ENCODE data around the gene FLRT2.

DNA sequence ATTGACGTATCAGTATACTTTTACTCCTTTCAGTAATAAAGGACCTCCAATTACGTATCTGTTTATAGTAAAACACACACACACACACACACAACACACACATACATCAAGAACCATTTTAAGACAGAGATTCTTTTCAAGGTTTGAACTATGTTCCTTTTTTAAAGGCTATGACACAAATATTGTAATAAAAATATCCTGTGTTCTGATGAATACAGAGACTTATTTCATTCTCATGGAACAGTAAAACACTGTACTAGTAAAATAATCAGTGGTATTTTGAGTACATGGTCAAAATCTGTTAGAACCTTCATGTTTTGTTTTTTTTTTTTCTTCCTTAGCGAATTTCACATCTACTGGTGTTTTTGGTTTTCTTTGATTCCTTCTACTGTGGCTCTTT, 7.6 kb downstream of the FLRT2 start:
- TF ChIP-seq, protein P1, sequence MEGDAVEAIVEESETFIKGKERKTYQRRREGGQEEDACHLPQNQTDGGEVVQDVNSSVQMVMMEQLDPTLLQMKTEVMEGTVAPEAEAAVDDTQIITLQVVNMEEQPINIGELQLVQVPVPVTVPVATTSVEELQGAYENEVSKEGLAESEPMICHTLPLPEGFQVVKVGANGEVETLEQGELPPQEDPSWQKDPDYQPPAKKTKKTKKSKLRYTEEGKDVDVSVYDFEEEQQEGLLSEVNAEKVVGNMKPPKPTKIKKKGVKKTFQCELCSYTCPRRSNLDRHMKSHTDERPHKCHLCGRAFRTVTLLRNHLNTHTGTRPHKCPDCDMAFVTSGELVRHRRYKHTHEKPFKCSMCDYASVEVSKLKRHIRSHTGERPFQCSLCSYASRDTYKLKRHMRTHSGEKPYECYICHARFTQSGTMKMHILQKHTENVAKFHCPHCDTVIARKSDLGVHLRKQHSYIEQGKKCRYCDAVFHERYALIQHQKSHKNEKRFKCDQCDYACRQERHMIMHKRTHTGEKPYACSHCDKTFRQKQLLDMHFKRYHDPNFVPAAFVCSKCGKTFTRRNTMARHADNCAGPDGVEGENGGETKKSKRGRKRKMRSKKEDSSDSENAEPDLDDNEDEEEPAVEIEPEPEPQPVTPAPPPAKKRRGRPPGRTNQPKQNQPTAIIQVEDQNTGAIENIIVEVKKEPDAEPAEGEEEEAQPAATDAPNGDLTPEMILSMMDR (IDR thresholded peaks at IDR 0.05; ENCODE audit: low read depth, low read length, poor library complexity, severe bottlenecking): no peak
- no peak for TF ChIP-seq EZH2phosphoT487 (IDR thresholded peaks at IDR 0.05; ENCODE audit: borderline replicate concordance, low read length)

Data from DOHH2 (cell line).